KMS-11 (cell line): ENCODE measurements around the gene GPX7.

Experiments
- H2AFZ ChIP-seq: fragments of 200-600 bp; sonication (generic); 2 replicates; pipeline ENCODE4 v1.6.1; 2016; ENCODE audit warnings: antibody characterized with exemption, mixed run types, low read depth
- H3K27ac ChIP-seq: fragments of 200-600 bp; sonication (generic); 2 replicates; pipeline ENCODE4 v1.6.1; 2016; ENCODE audit warnings: mild to moderate bottlenecking, mixed run types
- H3K27me3 ChIP-seq: fragments of 200-600 bp; sonication (generic); 2 replicates; pipeline ENCODE4 v1.6.1; 2017; ENCODE audit warnings: mild to moderate bottlenecking, low read depth, mixed run types, moderate library complexity; ENCODE audit not compliant: insufficient read depth
- H3K36me3 ChIP-seq: fragments of 200-600 bp; sonication (generic); 2 replicates; pipeline ENCODE4 v1.6.1; 2017; ENCODE audit warnings: mild to moderate bottlenecking, mixed run types; ENCODE audit not compliant: insufficient read depth
- H3K4me1 ChIP-seq: fragments of 200-600 bp; sonication (generic); 2 replicates; pipeline ENCODE4 v1.6.1; 2016; ENCODE audit warnings: mild to moderate bottlenecking, low read depth, mixed run types; ENCODE audit not compliant: poor library complexity, severe bottlenecking
- H3K4me2 ChIP-seq: fragments of 200-600 bp; sonication (generic); 2 replicates; pipeline ENCODE4 v1.7.0; 2016; ENCODE audit warnings: mild to moderate bottlenecking, mixed run types
- H3K4me3 ChIP-seq: fragments of 200-600 bp; sonication (generic); IDR thresholded peaks from 2 replicates; pipeline ENCODE4 v1.6.1; 2017; ENCODE audit warnings: low read depth, low read length, mixed read lengths; ENCODE audit not compliant: insufficient read depth
- H3K79me2 ChIP-seq: fragments of 200-600 bp; sonication (generic); 2 replicates; pipeline ENCODE4 v1.6.1; 2016; ENCODE audit warnings: low read depth, mixed run types; ENCODE audit not compliant: insufficient read depth
- H3K9ac ChIP-seq: fragments of 200-600 bp; sonication (generic); 2 replicates; pipeline ENCODE4 v1.6.1; 2016; ENCODE audit warnings: mild to moderate bottlenecking, mixed run types
- H4K20me1 ChIP-seq: fragments of 200-600 bp; sonication (generic); 2 replicates; pipeline ENCODE4 v1.6.1; 2016; ENCODE audit warnings: mild to moderate bottlenecking, mixed run types; ENCODE audit not compliant: insufficient read depth
- TF ChIP-seq, protein P1 (sequence below): fragments of 200-600 bp; sonication (generic); conservative IDR thresholded peaks from 2 replicates; pipeline ENCODE4 v1.6.1; 2017; ENCODE audit warnings: low read depth, mild to moderate bottlenecking, antibody characterized with exemption, low read length, moderate library complexity, mixed read lengths

The GPX7 gene

DNA sequence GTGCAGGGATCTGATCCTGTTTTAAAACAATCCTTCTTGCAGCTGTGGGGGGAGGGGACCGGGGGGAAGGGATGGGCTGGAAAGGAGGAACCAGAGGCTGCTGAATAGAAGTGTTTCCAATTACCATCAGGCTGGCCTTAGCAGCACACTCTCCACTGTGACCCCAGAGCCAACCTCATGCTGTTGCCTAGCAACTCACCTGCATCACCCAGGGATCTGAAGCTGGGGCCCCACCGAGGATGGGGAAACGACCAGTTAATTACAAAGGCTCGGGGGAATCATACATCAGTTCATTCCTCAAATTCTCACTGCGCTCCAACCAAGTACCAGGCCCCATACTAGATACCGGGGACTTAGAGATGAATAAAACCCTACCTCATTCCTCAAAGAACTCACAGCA lies 11.9 kb upstream of the GPX7 start:
- TF ChIP-seq, protein P1, sequence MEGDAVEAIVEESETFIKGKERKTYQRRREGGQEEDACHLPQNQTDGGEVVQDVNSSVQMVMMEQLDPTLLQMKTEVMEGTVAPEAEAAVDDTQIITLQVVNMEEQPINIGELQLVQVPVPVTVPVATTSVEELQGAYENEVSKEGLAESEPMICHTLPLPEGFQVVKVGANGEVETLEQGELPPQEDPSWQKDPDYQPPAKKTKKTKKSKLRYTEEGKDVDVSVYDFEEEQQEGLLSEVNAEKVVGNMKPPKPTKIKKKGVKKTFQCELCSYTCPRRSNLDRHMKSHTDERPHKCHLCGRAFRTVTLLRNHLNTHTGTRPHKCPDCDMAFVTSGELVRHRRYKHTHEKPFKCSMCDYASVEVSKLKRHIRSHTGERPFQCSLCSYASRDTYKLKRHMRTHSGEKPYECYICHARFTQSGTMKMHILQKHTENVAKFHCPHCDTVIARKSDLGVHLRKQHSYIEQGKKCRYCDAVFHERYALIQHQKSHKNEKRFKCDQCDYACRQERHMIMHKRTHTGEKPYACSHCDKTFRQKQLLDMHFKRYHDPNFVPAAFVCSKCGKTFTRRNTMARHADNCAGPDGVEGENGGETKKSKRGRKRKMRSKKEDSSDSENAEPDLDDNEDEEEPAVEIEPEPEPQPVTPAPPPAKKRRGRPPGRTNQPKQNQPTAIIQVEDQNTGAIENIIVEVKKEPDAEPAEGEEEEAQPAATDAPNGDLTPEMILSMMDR, result no peak
- no peaks in the 10 kb centered on the region for H3K36me3 ChIP-seq
- H3K4me1 ChIP-seq, result no peaks in the 10 kb centered on the region

DNA sequence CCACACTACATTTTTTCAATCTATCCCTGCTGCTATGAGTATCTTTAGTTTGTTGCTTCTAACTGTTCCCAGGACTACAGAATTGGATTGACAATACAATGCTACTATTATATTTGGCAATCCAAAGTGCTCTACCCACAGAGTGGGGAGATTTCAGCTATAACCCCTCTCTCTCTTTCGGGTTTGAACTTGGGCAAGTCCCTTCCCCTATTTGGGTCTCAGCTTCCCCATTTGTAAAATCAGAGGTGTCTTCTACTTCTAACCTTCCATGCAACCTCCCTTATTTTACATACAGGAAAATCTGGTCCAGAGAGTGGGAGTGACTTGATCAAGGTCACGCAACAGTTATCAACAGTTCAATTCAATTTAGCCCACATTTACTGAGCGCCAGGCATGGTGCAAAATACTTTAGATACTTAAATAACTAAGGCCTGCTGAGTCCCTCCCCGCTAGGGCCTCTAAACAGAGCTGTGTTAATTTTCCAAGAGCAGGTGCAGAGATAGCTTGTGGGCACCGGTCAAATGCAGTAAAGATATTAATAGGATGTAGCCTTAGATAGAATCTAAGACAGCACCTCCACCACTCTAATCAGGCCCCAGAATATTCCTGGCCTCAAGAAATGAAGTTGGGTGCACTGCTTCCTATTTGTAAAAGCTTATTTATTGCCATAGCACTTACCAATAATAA lies 9.4 kb upstream of the GPX7 start:
- Histone ChIP-seq H3K79me2 (no peaks in the 10 kb centered on the region), H3K4me2 (no peak overlapping the region), H3K9ac (no peak overlapping the region), H2AFZ (no peak overlapping the region), H3K36me3 (no peaks in the 10 kb centered on the region), H3K4me3 (no peak overlapping the region), H3K27ac (no peak overlapping the region), H3K27me3 (no peaks in the 10 kb centered on the region), H4K20me1 (no peaks in the 10 kb centered on the region), H3K4me1 (no peaks in the 10 kb centered on the region)
- TF ChIP-seq, protein P1, result no peak

More for the DNA sequence above, 11.9 kb upstream of the GPX7 start:
- Histone ChIP-seq H3K9ac (no peak overlapping the region), H2AFZ (no peak overlapping the region), H3K4me3 (no peak overlapping the region), H3K4me2 (no peak overlapping the region), H3K27me3 (no peaks in the 10 kb centered on the region), H3K27ac (no peak overlapping the region), H3K79me2 (no peaks in the 10 kb centered on the region), H4K20me1 (no peaks in the 10 kb centered on the region)

DNA sequence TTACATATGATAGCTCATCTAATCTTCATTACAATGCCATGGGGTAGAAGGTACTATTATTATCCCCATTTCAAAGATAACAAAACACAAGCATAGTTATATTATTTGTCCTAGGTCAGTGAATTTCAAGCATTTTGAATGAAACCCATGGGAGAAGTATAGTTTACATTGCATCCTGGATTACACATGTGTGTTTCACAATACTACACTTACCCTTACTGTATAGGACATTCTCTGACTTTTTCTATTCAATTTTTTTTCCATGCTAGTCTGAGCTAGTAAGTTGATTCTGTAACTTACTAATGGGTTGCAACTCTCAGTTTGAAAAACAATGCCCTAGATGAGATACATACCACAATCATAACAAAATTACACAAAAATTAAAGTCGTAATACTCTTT lies 8.7 kb upstream of the GPX7 start:
- Histone ChIP-seq H3K4me2 (no peak overlapping the region), H3K4me1 (no peaks in the 10 kb centered on the region), H3K27me3 (no peaks in the 10 kb centered on the region), H3K27ac (no peak overlapping the region), H2AFZ (no peak overlapping the region), H3K79me2 (no peaks in the 10 kb centered on the region), H3K4me3 (no peak overlapping the region), H4K20me1 (no peaks in the 10 kb centered on the region), H3K36me3 (no peaks in the 10 kb centered on the region), H3K9ac (no peak overlapping the region)
- TF ChIP-seq, protein P1, result no peak

DNA sequence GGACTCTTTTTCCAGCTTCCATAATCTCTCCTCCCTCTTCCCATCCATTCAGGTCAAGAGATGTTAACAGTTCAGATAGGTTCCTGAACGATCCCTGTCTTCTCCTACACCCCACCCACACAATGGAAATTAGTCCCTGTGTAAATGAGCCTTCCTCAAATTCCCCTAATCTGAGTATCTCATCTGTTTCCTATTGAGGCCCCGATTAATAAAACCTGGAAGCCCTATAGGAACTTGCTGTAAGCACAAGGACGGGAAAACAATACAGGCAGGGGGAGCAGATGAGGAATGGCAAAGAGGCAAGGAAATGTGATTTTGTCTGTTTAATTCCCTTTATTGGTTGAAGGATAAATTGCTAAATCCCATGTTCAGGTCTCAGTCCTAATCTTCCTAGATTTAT lies 7.1 kb upstream of the GPX7 start:
- H3K9ac ChIP-seq, result no peak overlapping the region
- no peaks in the 10 kb centered on the region for H3K27me3 ChIP-seq

More for the DNA sequence above, 7.1 kb upstream of the GPX7 start:
- TF ChIP-seq, protein P1, result no peak
- no peak overlapping the region for H3K27ac ChIP-seq
- no peaks in the 10 kb centered on the region for H3K4me1 ChIP-seq
- no peaks in the 10 kb centered on the region for H3K36me3 ChIP-seq
- H4K20me1 ChIP-seq, result no peaks in the 10 kb centered on the region
- H3K79me2 ChIP-seq, result no peaks in the 10 kb centered on the region
- no peak overlapping the region for H3K4me3 ChIP-seq
- H3K4me2 ChIP-seq, result no peak overlapping the region
- no peak overlapping the region for H2AFZ ChIP-seq
